Measurements from ENCODE around the gene CDS2. TPM values are rescaled to one million over a fixed set of nuclear protein-coding genes. Genes with fewer than 3 reads are reported as not detected.
A peak's percentile ranks its signal among the peaks of the same experiment; 100 is the strongest.

The CDS2 gene
- total and polyA plus RNA-seq, 2 of the 13 experiments (the other 11 are each of a cell fraction or from before 2014, with no cell fraction given), result 81.3 to 153 TPM

- 0 out of 2 replicates have a peak, but pooled peaks have one; percentile 26 for TF ChIP-seq HOXA9 (CRISPR knock-in tag; IDR thresholded peaks at IDR 0.05; ENCODE audit: borderline replicate concordance)
- TF ChIP-seq ZMYM3 (CRISPR knock-in tag; IDR thresholded peaks at IDR 0.05), result peak; percentile 62
- TF ChIP-seq ZNF770 (CRISPR knock-in tag; IDR thresholded peaks at IDR 0.05), result peak; percentile 19; the same call in 1 of the 2 replicates
- peak; percentile 76; the same call in 1 of the 2 replicates for TF ChIP-seq PAX8 (CRISPR knock-in tag; IDR thresholded peaks at IDR 0.05; ENCODE audit: borderline replicate concordance)
- peak; percentile 80 for TF ChIP-seq IRF9 (CRISPR knock-in tag; IDR thresholded peaks at IDR 0.05; ENCODE audit: borderline replicate concordance)
- peak; percentile 87 for TF ChIP-seq ZNF431 (CRISPR knock-in tag; IDR thresholded peaks at IDR 0.05; ENCODE audit: borderline replicate concordance, low read depth)
- TF ChIP-seq ZNF451 (CRISPR knock-in tag; IDR thresholded peaks at IDR 0.05), result peak; percentile 27; the same call in 1 of the 2 replicates
- peak; percentile 71; the same call in 1 of the 2 replicates for TF ChIP-seq ZNF777 (CRISPR knock-in tag; IDR thresholded peaks at IDR 0.05)
- TF ChIP-seq ZNF776 (CRISPR knock-in tag; IDR thresholded peaks at IDR 0.05), result peak; percentile 55; the same call in 1 of the 2 replicates
- 0 out of 2 replicates have a peak, but pooled peaks have one; percentile 18 for TF ChIP-seq HES4 (CRISPR knock-in tag; IDR thresholded peaks at IDR 0.05; ENCODE audit: borderline replicate concordance)
- 0 out of 2 replicates have a peak, but pooled peaks have one; percentile 34 for TF ChIP-seq GATAD1 (CRISPR knock-in tag; IDR thresholded peaks at IDR 0.05)
- peak; percentile 76; the same call in 1 of the 2 replicates for TF ChIP-seq ZBTB8A (CRISPR knock-in tag; IDR thresholded peaks at IDR 0.05; ENCODE audit: borderline replicate concordance, low read depth)
- TF ChIP-seq POLR2AphosphoS2 (IDR thresholded peaks at IDR 0.05; ENCODE audit: low read depth, low read length), result no peak
- TF ChIP-seq FOXM1 (CRISPR knock-in tag; IDR thresholded peaks at IDR 0.05), result peak; percentile 73; the same call in 1 of the 2 replicates
- TF ChIP-seq MAFK (conservative IDR thresholded peaks at IDR 0.05 in 1 of 2, IDR thresholded peaks at IDR 0.05 in 1 of 2; ENCODE audit: low read length in 2 of 2), result no peak
- TF ChIP-seq YY1 (IDR thresholded peaks at IDR 0.05; ENCODE audit: insufficient read depth, insufficient replicate concordance, low read depth, low read length), result peak; percentile 92
- no peak for TF ChIP-seq ATF7 (IDR thresholded peaks at IDR 0.05)
- 0 out of 2 replicates have a peak, but pooled peaks have one; percentile 3 for TF ChIP-seq ATF7 (CRISPR knock-in tag; IDR thresholded peaks at IDR 0.05)
- 0 out of 2 replicates have a peak, but pooled peaks have one; percentile 9 for TF ChIP-seq E2F1 (CRISPR knock-in tag; IDR thresholded peaks at IDR 0.05)
- no peak for TF ChIP-seq ZNF333 (CRISPR knock-in tag; IDR thresholded peaks at IDR 0.05; ENCODE audit: borderline replicate concordance)
- no peak for TF ChIP-seq ETS1 (CRISPR knock-in tag; IDR thresholded peaks at IDR 0.05)
- TF ChIP-seq ZNF546 (CRISPR knock-in tag; conservative IDR thresholded peaks at IDR 0.05), result peak; percentile 93
- TF ChIP-seq HDAC6 (IDR thresholded peaks at IDR 0.05; ENCODE audit: low read depth, low read length), result 0 out of 2 replicates have a peak, but pooled peaks have one; percentile 75
- 0 out of 2 replicates have a peak, but pooled peaks have one; percentile 33 for TF ChIP-seq ZNF644 (CRISPR knock-in tag; IDR thresholded peaks at IDR 0.05; ENCODE audit: low read depth)
- no peak for TF ChIP-seq SMAD9 (CRISPR knock-in tag; IDR thresholded peaks at IDR 0.05)
Measured at GRCh38 chr20:5127204-5127858, 523 bp downstream of the CDS2 start (continued).

Measured in HepG2 (cell line).